Right lobe of liver (tissue), 6 donors: ENCODE results near the gene ZNF565. TPM values are rescaled to one million over a fixed set of nuclear protein-coding genes. Genes with fewer than 3 reads are reported as not detected.
A peak's percentile ranks its signal among the peaks of the same experiment; 100 is the strongest.
"Not testable (repeated sequence)": the region's sequence is repeated elsewhere in the genome, so short reads cannot be mapped to it uniquely, and the experiment has no call there.

Experiments
- ATAC-seq, 4 donors: fragments of 200-7000 bp; cut with Tn5 transposase; one replicate each; pipeline ENCODE4 v1.9.1; 2020; ENCODE audit warnings: mild to moderate bottlenecking in 4 of 4, moderate library complexity in 4 of 4
- DNase-seq, 3 donors: peaks; one replicate each; pipeline ENCODE4 v3.0.0-alpha.2; 2020
- H3K27ac ChIP-seq, 3 donors: fragments of 200-600 bp; one replicate each; pipeline ENCODE4 v1.8.0; 2022
- H3K27me3 ChIP-seq, 2 donors: fragments of 200-600 bp; one replicate each; pipeline ENCODE4 v1.8.0; 2022
- H3K36me3 ChIP-seq, 4 donors: fragments of 200-600 bp; sonication (generic) in 1 of 4; one replicate each; pipeline versions ENCODE4 v1.5.1 to v1.8.0; 2017 to 2022; ENCODE audit warnings: control low read depth in 1 of 4
- H3K4me1 ChIP-seq, 4 donors: fragments of 200-600 bp; sonication (generic) in 1 of 4; one replicate each; pipeline versions ENCODE4 v1.5.1 to v1.8.0; 2017 to 2022; ENCODE audit warnings: control low read depth in 1 of 4
- H3K4me3 ChIP-seq, 3 donors: fragments of 200-600 bp; one replicate each; pipeline ENCODE4 v1.8.0; 2022
- H3K9me3 ChIP-seq, 4 donors: fragments of 200-600 bp; sonication (generic) in 1 of 4; one replicate each; pipeline versions ENCODE4 v1.5.1 to v1.8.0; 2017 to 2022; ENCODE audit warnings: control low read depth in 1 of 4
- POLR2A ChIP-seq: fragments of 450-650 bp; IDR thresholded peaks from one replicate; pipeline ENCODE4 v1.6.1; 2017; ENCODE audit warnings: antibody characterized with exemption, mild to moderate bottlenecking
- WGBS: methylation state at CpG from one replicate; pipeline ENCODE4 v1.1.6; 2018; ENCODE audit warnings: low coverage, low lambda C conversion rate; ENCODE audit not compliant: insufficient coverage; ENCODE audit errors: missing lambda C conversion rate; 5-methylcytosine and 5-hydroxymethylcytosine counted together
- intact Hi-C, 2 donors: fragments of 100-400 bp; cut with DNase I; formaldehyde crosslinking; loops; one replicate each; pipeline versions ENCODE4 v1.11.2 to v1.14.1; 2022
- small RNA-seq, 2 experiments: library from RNA; depleted of rRNA; stranded (forward); fragments of <200 nt; gene quantifications; one replicate each; pipeline ENCODE3, GENCODE V24; 2016
- total RNA-seq, 6 experiments: library from RNA; depleted of rRNA in 2 of 6; stranded (reverse); fragments of >200 nt in 2 of 6; fragmentation: NEBNext Ultra II Directional in 3 of 6; extraction: Animal tissue kit (Norgen Biotek cat#: 25700) in 3 of 6; gene quantifications; one replicate each; pipeline versions ENCODE4 v1.1.0 to v1.2.4, GENCODE V29; 2016 to 2023
- TF ChIP-seq, protein P1 (sequence below), 4 donors: fragments of 200-600 bp in 3 of 4; fragments of 450-650 bp in 1 of 4; IDR thresholded peaks; one replicate each; pipeline versions ENCODE4 v1.5.1 to v1.8.0; 2016 to 2022; ENCODE audit warnings: antibody characterized with exemption in 4 of 4, mild to moderate bottlenecking in 2 of 4
- donor health status: DM: no; HTN: yes; CAD: no.
- donor health status: DM: no; HTN: no; CAD: no.
- donor health status: DM: no; HTN: no; CAD: no.
- donor health status: DM: no; HTN: yes; CAD: no.
- donor health status: DM: no; HTN: yes; CAD: no.

The ZNF565 gene
- total RNA-seq, 6 experiments from 2014 or later, result 0.37 to 3.6 (median 2.2) TPM

DNA sequence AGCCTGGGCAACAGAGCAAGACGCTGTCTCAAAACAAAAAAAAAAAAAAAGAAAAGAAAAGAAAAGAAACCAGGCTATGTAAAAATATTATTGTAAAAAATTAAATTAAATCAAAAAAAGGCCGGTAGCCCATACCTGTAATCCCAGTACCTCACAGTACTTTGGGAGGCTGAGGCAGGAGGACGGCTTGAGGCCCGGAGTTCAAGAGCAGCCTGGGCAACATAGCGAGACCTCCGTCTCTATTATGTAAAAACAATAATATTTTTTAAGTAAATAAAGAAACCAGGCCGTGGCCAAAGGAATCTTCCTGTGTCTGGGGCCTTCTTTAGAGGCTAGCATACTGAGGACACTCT is 75.4 kb downstream of the ZNF565 start:
- ATAC-seq (no peak), DNase-seq (no peak)
- Histone ChIP-seq H3K4me3 (peak overlapping the region; percentile 75 to 86 (median 76)), H3K27me3 (no peaks in the 10 kb centered on the region), H3K36me3 (peaks cover 0 to 16% (median 10%) of the 10 kb centered on the region in 4 donors), H3K9me3 (no peaks in the 10 kb centered on the region), H3K4me1 (peaks cover 0 to 23% (median 1%) of the 10 kb centered on the region in 4 donors), H3K27ac (peak overlapping the region; percentile 92 to 97 (median 94))
- TF ChIP-seq, protein P1, sequence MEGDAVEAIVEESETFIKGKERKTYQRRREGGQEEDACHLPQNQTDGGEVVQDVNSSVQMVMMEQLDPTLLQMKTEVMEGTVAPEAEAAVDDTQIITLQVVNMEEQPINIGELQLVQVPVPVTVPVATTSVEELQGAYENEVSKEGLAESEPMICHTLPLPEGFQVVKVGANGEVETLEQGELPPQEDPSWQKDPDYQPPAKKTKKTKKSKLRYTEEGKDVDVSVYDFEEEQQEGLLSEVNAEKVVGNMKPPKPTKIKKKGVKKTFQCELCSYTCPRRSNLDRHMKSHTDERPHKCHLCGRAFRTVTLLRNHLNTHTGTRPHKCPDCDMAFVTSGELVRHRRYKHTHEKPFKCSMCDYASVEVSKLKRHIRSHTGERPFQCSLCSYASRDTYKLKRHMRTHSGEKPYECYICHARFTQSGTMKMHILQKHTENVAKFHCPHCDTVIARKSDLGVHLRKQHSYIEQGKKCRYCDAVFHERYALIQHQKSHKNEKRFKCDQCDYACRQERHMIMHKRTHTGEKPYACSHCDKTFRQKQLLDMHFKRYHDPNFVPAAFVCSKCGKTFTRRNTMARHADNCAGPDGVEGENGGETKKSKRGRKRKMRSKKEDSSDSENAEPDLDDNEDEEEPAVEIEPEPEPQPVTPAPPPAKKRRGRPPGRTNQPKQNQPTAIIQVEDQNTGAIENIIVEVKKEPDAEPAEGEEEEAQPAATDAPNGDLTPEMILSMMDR (IDR thresholded peaks at IDR 0.05), result no peak
- no peak for TF ChIP-seq POLR2A
- intact Hi-C loops, result no loop called here
- 56% methylated on average over 7 of the region's 7 CpGs for WGBS

DNA sequence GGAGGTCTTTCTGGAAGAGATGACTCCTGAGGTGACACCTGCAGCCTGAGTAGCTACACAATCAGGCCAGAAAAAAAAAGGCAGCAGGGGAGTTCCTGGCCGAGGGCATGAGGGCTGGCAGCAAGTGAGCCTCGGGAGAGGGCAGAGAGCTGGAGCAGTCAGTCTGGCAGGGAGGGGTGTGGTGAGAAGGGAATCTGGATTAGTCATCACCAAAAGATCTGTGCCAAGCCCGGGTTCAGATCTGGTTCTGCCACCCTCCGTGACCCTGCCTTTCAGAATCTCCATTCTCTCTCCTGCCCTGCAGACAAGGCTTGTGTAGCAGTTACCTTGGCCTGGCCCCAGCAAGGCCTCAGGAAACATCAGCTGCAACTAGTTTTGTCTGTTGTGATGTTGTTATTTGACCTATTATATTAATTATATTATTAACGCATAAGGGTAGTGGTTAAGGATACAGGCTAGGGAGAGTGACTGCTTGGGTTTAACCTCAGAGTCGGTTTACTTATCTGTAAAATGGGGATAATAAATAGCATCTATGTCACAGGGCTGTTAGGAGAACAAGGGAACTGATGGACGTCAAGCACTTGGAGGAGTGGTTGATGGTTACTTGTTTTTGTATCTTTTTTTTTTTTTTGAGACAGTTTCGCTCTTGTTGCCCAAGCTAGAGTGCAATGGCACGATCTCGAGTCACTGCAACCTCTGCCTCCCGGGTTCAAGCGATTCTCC is 77.3 kb downstream of the ZNF565 start:
- DNase-seq, result peak; percentile 79 to 85 (median 80)
- Histone ChIP-seq H3K27ac (peak overlapping the region in 2 of 3 donors; percentile 45 to 49), H3K4me3 (peak overlapping the region in 1 of 3 donors; percentile 7), H3K36me3 (no peaks in the 10 kb centered on the region), H3K4me1 (peaks cover 0 to 23% (median 1%) of the 10 kb centered on the region in 4 donors), H3K27me3 (no peaks in the 10 kb centered on the region), H3K9me3 (no peaks in the 10 kb centered on the region)
- 63% methylated on average over 11 of the region's 12 CpGs for WGBS
- intact Hi-C loops, result no loop called here
- TF ChIP-seq, protein P1 (IDR thresholded peaks at IDR 0.05), result no peak
- TF ChIP-seq POLR2A, result no peak
- ATAC-seq, result peak; percentile 2 to 64 (median 48)

DNA sequence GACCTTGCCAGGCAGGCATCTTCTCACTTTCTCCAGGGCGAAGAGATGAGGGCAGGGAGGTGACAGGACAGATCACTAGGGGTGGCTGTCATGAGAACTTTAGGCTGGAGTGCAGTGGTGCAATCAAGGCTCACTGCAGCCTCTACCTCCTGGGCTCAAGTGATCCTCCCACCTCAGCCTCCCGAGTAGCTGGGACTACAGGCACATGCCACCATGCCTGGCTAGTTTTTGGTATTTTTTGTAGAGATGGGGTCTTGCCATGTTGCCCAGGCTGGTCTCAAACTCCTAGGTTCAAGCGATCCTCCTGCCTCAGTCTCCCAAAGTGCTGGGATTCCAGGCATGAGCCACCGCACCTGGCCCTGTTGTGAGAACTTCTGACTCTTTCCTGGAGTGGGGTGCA is 79.6 kb downstream of the ZNF565 start:
- H3K36me3 ChIP-seq, intact Hi-C loops, H3K27me3 ChIP-seq, ATAC-seq, H3K27ac ChIP-seq, H3K9me3 ChIP-seq, H3K4me3 ChIP-seq: not testable (repeated sequence)
- H3K4me1 ChIP-seq, result peaks cover 0 to 17% (median 1%) of the 10 kb centered on the region in 4 donors
- DNase-seq, result peak in 1 of 3 donors; percentile 5
- no CpG with 5 or more reads among the region's 4 CpGs for WGBS

Small RNAs within 50 kb of the gene (small RNA-seq; reads per million reads assigned to genes)
- 0 reads per million in 2 experiments for gene RF00019

Other genes starting within 250 kb of the ZNF565 start
- gene SDHAF1, start 219.5 kb downstream of the ZNF565 start, total RNA-seq, result 10 to 100 TPM in 4 of 6 experiments, 1 to 10 TPM in 2; 8.4 to 41.9 (median 12.0) TPM
- gene SYNE4, start 205.9 kb downstream of the ZNF565 start, total RNA-seq, result 1 to 10 TPM; 3.9 to 7.5 (median 7.0) TPM
- 10 to 100 TPM in 5 of 6 experiments, 1 to 10 TPM in 1; 9.7 to 31.2 (median 11.5) TPM for gene ALKBH6, start 200.5 kb downstream of the ZNF565 start, total RNA-seq
- gene CLIP3, start 181.8 kb downstream of the ZNF565 start, total RNA-seq, result 1 to 10 TPM in 2 of 6 experiments, under 1 TPM in 4; 0.55 to 1.6 (median 0.94) TPM
- 1 to 10 TPM; 2.5 to 9.0 (median 4.2) TPM for gene THAP8, start 160.4 kb downstream of the ZNF565 start, total RNA-seq
- gene WDR62, start 159.8 kb downstream of the ZNF565 start, total RNA-seq, result 1 to 10 TPM in 2 of 6 experiments, under 1 TPM in 4; 0.20 to 1.6 (median 0.58) TPM
- not detected for gene OVOL3, start 103.5 kb downstream of the ZNF565 start, total RNA-seq
- 10 to 100 TPM; 27.3 to 34.4 (median 29.9) TPM for gene POLR2I, start 99.8 kb downstream of the ZNF565 start, total RNA-seq
- 10 to 100 TPM; 27.8 to 64.7 (median 36.4) TPM for gene TBCB, start 99.2 kb downstream of the ZNF565 start, total RNA-seq
- gene CAPNS1, start 74.6 kb downstream of the ZNF565 start, total RNA-seq, result 100 to 1,000 TPM in 4 of 6 experiments, 10 to 100 TPM in 2; 93.0 to 252 (median 168) TPM
- gene COX7A1, start 62.2 kb downstream of the ZNF565 start, total RNA-seq, result 1 to 10 TPM; 1.0 to 6.2 (median 3.8) TPM
- gene ZNF146, start 441 bp upstream of the ZNF565 start, total RNA-seq, result 10 to 100 TPM; 16.2 to 33.0 (median 27.0) TPM
- 1 to 10 TPM; 1.1 to 1.9 (median 1.8) TPM for gene ZFP14, start 164.5 kb upstream of the ZNF565 start, total RNA-seq
- gene ZFP82, start 204.0 kb upstream of the ZNF565 start, total RNA-seq, result 1 to 10 TPM in 1 of 6 experiments, under 1 TPM in 5; 0.26 to 1.2 (median 0.74) TPM